Measurements from ENCODE around the gene RASSF8. TPM values are rescaled to one million over a fixed set of nuclear protein-coding genes. Genes with fewer than 3 reads are reported as not detected.

The RASSF8 gene
- total and polyA plus RNA-seq, 9 of the 15 experiments (the other 6 are each of a cell fraction or from before 2014, with no cell fraction given) = 0.01 to 0.36 (median 0.12) TPM; not detected in 1

DNA sequence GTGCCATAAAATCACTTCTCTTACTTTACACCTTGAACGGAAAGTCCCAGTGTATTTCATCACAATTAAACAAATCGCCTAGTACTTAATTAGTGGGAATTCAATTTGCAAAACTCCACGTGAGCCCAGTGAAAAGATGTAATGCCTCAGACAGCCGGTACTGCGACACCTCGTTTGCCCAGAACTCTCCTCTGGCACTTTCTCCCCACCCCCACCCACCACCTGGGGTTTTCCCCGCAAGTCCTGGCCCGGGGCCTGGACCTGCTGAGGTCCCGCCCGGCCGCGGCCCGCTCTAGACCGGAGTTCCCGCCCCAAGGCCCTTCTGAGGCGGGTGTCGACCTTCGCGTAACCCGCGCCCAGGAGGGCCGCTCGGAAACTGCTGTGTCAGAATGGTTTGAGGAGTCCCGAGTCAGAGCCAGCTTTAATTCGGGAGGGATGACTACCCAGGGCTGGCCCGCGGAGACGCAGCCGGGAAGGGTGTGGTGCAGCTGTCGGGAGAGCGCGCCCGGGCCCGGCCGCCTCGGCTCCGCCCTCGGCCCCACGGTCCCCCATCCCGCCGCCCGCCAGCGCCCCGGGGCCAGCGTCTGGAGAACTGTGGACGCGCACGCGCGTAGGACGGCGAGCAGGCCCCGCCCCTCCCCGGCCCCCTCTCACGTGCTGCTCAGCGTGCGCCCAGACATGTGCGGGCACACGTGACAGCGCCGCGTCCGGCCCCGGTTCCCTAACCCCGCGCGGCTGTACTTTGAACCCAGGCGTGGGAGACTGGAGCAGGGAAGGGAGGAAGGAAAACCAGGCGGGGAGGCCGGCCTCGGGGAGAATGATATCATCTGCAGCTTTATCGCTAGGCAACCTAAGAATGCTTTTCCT lies 155.6 kb downstream of the RASSF8 start (continued):
- TF ChIP-seq, protein P1, sequence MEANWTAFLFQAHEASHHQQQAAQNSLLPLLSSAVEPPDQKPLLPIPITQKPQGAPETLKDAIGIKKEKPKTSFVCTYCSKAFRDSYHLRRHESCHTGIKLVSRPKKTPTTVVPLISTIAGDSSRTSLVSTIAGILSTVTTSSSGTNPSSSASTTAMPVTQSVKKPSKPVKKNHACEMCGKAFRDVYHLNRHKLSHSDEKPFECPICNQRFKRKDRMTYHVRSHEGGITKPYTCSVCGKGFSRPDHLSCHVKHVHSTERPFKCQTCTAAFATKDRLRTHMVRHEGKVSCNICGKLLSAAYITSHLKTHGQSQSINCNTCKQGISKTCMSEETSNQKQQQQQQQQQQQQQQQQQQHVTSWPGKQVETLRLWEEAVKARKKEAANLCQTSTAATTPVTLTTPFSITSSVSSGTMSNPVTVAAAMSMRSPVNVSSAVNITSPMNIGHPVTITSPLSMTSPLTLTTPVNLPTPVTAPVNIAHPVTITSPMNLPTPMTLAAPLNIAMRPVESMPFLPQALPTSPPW (CRISPR knock-in tag; IDR thresholded peaks at IDR 0.05) = peak; percentile 85
- TF ChIP-seq POLR3G (IDR thresholded peaks at IDR 0.05; ENCODE audit: extremely low read depth, insufficient read length, insufficient replicate concordance) (no peak), MCM7 (IDR thresholded peaks at IDR 0.05) (no peak), ZNF124 (CRISPR knock-in tag; IDR thresholded peaks at IDR 0.05) (no peak), RFX5 (IDR thresholded peaks at IDR 0.05; ENCODE audit: low read depth, low read length) (no peak), EGR1 (conservative IDR thresholded peaks at IDR 0.05) (0 out of 2 replicates have a peak, but pooled peaks have one; percentile 12), BRCA1 (IDR thresholded peaks at IDR 0.05) (no peak), BRCA1 (CRISPR knock-in tag; IDR thresholded peaks at IDR 0.05) (no peak), PHF8 (IDR thresholded peaks at IDR 0.05; ENCODE audit: borderline replicate concordance, low read length) (peak; percentile 33; the same call in 1 of the 2 replicates), EHMT2 (IDR thresholded peaks at IDR 0.05) (no peak), ZKSCAN1 (IDR thresholded peaks at IDR 0.05; ENCODE audit: low read depth, low read length) (no peak), TCF7 (IDR thresholded peaks at IDR 0.05; ENCODE audit: borderline replicate concordance) (no peak), ZNF354B (CRISPR knock-in tag; IDR thresholded peaks at IDR 0.05) (no peak), RHOXF2B (CRISPR knock-in tag; conservative IDR thresholded peaks at IDR 0.05) (no peak), ZNF830 (CRISPR knock-in tag; IDR thresholded peaks at IDR 0.05) (no peak), BDP1 (IDR thresholded peaks at IDR 0.05; ENCODE audit: insufficient read depth, insufficient read length) (no peak), HDAC2 (IDR thresholded peaks at IDR 0.05) (no peak), CBX5 (IDR thresholded peaks at IDR 0.05; ENCODE audit: borderline replicate concordance, low read depth) (no peak), MCM3 (IDR thresholded peaks at IDR 0.05) (no peak), POLR2G (IDR thresholded peaks at IDR 0.05; ENCODE audit: low read depth, low read length) (peak; percentile 76), BCL6 (CRISPR knock-in tag; IDR thresholded peaks at IDR 0.05) (no peak)
- TF ChIP-seq, protein P2, sequence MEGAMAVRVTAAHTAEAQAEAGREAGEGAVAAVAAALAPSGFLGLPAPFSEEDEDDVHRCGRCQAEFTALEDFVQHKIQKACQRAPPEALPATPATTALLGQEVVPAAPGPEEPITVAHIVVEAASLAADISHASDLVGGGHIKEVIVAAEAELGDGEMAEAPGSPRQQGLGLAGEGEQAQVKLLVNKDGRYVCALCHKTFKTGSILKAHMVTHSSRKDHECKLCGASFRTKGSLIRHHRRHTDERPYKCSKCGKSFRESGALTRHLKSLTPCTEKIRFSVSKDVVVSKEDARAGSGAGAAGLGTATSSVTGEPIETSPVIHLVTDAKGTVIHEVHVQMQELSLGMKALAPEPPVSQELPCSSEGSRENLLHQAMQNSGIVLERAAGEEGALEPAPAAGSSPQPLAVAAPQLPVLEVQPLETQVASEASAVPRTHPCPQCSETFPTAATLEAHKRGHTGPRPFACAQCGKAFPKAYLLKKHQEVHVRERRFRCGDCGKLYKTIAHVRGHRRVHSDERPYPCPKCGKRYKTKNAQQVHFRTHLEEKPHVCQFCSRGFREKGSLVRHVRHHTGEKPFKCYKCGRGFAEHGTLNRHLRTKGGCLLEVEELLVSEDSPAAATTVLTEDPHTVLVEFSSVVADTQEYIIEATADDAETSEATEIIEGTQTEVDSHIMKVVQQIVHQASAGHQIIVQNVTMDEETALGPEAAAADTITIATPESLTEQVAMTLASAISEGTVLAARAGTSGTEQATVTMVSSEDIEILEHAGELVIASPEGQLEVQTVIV (CRISPR knock-in tag; IDR thresholded peaks at IDR 0.05; ENCODE audit: borderline replicate concordance) = no peak
- TF ChIP-seq, protein P3, sequence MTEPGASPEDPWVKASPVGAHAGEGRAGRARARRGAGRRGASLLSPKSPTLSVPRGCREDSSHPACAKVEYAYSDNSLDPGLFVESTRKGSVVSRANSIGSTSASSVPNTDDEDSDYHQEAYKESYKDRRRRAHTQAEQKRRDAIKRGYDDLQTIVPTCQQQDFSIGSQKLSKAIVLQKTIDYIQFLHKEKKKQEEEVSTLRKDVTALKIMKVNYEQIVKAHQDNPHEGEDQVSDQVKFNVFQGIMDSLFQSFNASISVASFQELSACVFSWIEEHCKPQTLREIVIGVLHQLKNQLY (CRISPR knock-in tag; conservative IDR thresholded peaks at IDR 0.05) = no peak
- TF ChIP-seq, protein P4, sequence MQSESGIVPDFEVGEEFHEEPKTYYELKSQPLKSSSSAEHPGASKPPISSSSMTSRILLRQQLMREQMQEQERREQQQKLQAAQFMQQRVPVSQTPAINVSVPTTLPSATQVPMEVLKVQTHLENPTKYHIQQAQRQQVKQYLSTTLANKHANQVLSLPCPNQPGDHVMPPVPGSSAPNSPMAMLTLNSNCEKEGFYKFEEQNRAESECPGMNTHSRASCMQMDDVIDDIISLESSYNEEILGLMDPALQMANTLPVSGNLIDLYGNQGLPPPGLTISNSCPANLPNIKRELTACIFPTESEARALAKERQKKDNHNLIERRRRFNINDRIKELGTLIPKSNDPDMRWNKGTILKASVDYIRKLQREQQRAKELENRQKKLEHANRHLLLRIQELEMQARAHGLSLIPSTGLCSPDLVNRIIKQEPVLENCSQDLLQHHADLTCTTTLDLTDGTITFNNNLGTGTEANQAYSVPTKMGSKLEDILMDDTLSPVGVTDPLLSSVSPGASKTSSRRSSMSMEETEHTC (IDR thresholded peaks at IDR 0.05) = peak; percentile 84; the same call in 1 of the 2 replicates
